Stimulated activated CD4-positive, alpha-beta T cell treated with anti-CD3 and anti-CD28 coated beads, TNF-alpha, amount 100 ng/mL, for 48 hours (primary cell): Measurements from ENCODE around the gene MSH5.

ENCODE experiments used
- DNase-seq, 3 donors: peaks; one replicate each; pipeline ENCODE4 v3.0.0-alpha.2; 2020; ENCODE audit warnings: low read depth in 3 of 3

Gene MSH5

GRCh38 chr6:31760790-31761189 lies 21.0 kb downstream of the MSH5 start:
- DNase-seq: no peak

GRCh38 chr6:31761343-31761742 lies 21.5 kb downstream of the MSH5 start:
- DNase-seq: no peak

DNA sequence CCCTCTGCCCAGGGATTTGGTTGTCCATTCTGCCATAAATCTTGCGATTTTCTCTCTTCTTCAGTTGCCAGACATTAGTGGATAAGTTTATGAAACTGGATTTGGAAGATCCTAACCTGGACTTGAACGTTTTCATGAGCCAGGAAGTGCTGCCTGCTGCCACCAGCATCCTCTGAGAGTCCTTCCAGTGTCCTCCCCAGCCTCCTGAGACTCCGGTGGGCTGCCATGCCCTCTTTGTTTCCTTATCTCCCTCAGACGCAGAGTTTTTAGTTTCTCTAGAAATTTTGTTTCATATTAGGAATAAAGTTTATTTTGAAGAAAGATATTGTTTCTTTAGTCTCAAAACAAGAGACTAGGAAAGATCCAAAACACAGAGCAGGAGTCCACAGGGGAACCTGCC lies 22.6 kb downstream of the MSH5 start, which contains the start of gene SAPCD1:
SAPCD1 (plus strand) TSS at position 301 of the 400 bp plus-strand sequence. CDS start 399 bp downstream, outside the sequence.
- no peak for DNase-seq

GRCh38 chr6:31762878-31763618 lies 23.2 kb downstream of the MSH5 start:
- DNase-seq: no peak

DNA sequence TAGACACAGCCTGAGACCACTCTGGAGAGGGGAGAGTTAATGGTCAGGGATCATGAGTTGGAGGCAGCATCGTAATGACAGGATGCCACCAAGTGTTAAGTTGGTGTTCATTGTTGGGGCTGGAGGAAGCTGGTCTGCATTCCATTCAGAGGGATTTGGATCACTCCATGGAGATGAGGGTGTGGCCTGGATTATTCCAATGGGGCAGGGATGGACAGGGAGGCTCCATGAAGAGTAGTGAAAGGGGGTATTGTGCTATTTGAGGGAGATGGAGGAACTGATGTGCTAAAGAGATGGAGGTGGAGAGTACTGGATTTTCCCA lies 23.8 kb downstream of the MSH5 start:
- DNase-seq: no peak

- no peak for DNase-seq
Observed at GRCh38 chr6:31764198-31764597, 24.4 kb downstream of the MSH5 start.

DNA sequence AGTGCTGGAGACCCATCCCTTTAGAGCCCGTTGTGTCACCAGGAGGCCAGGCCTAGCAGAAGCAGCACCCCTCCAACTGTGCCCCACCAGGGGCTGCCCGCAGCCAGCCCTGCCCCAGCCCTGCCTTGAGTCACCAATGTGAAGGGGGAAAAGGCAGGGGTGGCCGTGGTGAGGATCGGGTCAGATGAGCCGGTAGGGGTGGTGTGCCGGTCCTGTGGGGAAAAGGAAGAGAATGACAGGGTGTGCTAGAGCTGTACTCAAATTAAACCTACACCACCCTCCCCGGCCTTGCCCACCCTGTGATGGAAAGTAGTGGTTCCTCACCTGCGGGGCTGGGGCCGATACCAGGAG lies 25.7 kb downstream of the MSH5 start:
- DNase-seq: no peak

DNA sequence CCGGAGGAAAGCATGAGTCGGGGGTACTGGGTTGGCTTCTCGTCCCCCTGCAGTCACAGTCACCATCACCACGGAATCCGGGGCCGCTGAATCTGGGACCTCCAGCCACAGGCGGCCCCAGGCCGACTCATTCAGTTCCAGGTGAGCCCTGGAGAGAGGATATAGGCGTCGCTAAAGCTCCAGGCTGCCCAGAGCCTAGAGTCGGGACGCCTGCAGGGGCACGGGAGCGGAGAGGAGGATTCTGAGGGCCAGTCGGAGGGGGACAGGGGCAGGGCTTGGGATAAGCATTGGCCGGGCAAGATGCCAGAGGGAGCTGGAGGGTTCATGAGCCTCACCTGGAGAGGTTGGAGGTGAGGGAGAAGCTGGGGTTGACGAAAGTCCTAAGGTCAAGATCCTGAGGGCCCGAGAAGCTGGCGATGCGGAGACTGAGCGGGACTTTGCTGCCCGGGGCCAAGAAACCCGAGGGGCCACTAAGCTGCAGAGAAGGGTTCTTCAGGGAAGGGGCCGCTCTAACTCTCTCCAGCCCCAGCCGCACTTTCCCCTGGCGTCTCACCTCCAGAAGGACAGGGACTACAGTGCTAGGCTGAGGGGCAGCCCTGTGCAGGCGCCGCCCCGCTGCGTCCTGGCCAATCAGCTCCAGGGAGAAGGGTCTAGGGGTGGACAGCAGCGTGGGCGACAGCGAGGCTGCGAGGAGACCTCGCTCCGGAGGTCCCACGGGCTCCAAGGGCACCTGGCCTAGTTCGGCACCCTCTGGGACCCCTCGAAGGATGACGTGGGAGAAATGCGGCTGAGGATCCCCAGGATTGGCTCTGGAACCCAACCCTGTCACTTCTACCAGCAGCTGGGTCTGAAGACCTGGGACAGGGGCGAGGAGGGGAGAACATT lies 26.3 kb downstream of the MSH5 start:
- no peak for DNase-seq

DNA sequence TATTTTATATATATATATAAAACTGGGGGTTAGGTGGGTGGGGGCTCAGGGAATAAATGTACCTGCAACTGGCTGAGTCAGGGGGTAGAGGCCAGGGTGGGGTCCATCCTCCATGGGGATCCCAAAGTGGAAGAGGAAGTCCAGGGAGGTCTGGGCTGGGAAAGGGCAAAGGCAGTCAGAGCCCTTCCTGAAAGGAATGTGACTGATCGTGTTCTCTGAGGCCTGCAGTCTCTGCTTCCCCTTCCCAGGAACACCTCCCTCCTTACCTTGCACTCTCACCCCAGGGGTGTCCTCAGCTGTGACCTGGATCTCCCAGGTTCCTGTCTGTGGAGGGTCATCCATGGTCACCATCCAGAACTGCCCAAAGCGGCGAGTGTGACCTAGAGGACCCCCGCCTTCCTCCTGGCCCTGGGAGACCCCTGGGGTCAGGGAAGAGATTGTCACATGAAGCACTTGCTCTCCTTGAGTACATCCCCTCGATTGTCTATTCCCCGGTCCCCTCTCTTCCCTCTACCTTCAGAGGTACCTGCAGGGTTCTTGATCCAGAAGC lies 27.4 kb downstream of the MSH5 start:
- DNase-seq: no peak

DNA sequence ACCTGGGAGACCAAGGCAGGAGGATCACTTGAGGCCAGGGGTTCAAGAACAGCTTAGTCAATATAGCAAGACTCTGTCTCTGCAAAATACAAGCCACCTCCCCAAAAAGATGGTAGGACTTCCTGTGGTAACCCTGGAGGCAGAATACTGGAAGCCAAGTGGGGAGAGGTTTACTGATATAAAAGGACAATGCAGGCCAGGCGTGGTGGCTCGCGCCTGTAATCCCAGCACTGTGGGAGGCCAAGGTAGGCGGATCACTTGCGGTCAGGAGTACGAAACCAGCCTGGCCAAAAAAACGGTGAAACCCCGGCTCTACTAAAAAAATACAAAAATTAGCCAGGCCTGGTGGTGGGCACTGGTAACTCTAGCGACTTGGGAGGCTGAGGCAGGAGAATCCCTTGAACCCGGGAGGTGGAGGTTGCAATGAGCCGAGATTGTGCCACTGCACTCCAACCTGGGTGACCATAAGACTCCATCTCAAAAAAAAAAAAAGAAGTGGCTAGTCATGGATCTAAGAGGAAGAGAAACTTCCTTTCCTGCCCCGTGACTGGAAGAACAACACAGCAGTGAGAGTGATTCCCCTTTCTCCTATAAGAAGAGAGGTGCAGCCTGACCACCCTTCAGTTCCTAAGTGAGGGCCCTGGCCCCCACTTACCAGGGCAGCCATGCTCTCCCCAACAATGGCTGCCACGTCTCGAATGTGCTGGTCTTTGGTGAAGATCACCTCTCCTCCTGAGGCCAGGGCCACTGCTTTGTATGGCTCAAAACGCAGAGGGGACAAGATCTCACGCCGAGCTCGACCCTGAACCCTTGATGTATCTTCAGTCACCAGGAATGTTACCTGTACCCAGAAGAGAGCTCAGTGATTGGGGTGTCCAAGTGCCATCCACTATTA lies 28.8 kb downstream of the MSH5 start:
- DNase-seq: no peak

DNA sequence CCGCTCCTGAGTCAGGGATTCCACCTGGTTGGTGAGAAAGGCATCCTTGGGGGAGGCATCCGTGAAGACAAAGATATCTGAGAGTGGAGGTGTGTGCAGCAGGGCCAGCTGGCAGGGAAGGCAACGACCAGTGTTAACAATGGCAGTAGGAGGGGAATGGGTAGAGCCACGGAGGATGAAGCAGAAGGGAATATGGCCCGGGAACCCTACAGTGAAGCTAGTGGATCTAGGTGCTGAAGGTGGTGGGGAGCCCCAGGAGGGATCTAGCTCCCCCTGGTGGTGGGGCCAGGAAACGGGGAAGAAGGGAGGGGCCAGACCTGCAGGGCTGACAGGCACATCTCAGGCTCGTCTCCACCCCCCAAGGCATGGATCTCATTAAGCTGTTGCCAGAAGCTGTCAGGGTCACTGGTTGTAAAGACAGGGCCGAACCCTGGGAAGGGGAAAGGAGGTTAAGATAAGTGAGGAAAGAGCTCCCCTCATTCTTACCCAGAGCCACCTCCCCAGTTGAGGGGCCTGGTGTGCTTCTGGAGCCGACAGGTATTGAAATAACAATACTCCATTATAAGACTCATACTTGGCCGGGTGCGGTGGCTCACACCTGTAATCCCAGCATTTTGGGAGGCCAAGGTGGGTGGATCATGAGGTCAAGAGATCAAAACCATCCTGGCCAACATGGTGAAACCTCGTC lies 30.0 kb downstream of the MSH5 start:
- peak; percentile 73 to 80 (median 77) for DNase-seq

- no peak for DNase-seq
Observed at GRCh38 chr6:31770860-31771259, 31.1 kb downstream of the MSH5 start.

GRCh38 chr6:31771992-31772358 lies 32.2 kb downstream of the MSH5 start:
- no peak for DNase-seq

- DNase-seq: no peak
Observed at GRCh38 chr6:31775184-31775583, 35.4 kb downstream of the MSH5 start.

DNA sequence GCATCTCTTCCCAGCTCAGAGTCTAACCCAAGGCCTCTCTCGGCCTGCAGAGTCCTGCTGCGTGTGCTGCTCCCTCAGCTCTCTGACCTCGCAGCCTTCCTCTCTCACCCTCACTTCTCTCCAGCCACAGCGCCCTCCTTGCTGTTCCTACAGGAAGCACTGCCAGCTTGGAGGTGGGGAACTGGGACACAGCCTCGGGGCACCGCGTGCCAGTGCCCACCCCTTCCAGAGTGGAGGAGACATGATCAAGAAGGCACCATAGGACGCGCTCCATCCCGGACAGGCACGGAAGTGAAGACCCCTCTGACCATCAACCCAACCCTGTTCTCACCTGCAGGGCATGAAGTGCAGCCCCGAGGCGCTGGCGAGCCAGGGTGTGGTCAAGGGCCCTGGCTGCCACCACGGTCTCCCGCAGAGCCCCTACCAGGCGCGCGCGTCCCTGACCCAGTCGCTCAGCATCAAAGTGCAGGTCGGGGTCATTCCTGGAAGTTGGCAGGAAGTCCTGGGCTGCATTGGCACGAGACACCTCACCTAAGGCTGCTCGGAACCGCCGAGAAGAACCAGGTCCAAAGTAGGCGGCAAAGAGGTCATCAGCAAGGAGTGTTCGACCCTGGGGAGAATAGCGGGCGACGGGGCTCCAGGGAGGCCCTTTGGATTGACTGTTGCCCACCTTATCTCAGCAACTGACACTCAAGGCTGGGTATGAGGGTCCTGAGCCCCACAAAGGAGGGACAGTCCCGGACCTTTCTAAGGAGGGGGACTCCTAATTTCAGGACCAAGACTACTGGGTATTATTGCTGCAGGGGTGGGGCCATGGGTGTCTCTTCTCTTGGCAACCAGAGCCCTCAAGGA lies 36.1 kb downstream of the MSH5 start:
- DNase-seq: no peak

DNA sequence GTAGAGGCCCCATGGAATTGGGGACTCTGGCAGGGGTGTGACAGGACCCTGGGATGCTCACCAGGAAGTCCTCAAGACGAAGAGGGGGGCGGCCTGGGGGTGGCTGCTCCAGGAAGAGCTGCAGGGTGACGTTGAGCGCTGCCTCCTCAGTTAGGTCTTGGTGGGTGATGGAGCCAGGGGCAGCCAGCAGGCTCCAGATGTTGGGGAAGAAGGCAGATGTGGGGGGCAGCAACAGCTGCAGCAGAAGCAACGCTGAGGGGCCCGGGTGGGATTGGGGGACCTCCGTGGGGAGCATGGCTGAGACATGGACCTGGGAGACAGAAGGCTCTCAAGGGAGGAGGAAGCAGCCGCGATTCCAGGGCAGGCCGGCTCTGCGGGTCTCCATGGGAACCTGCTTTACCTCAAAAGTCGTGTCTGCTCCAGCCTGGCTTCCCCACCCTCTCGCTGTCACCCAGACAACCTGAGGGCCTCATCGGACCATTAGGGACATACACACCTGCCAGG lies 36.7 kb downstream of the MSH5 start:
- DNase-seq: no peak

DNA sequence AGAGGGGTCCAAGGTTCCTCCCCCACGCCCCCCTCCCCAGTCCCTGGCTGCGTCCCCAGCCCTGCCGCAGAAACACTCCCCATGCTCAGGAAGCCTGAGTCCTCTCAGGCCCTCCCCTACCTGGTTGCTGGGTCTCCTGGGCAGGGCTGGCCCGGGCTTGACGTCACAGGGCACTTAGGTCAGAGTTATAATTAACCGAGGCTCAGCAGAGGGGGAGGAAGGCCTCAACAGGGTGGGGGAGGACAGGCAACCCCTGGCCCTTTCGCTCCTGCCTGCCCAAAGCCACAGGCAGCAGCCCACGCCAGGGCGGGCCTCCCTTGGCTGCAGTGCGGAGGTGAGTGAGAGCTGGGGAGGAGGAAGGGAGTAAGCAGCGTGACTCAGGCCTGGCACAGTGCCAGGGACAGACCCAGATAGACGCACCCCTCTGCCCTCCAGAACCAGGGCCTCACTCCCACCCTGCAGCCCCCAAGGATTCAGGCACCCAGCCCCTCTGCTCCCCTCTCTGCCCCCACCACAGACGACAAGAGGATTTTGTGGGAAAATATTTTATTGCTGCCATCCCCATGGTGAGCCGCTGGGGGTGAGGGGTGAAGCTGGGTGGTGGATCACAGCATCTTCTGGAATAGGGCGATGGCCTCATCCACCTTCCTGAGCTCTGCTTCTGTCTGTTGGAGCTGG lies 37.3 kb downstream of the MSH5 start, which contains the start of gene VWA7:
VWA7 (minus strand) TSS at position 340 of the 678 bp plus-strand sequence. CDS start 549 bp downstream, outside the sequence.
- DNase-seq: peak; percentile 60 to 74 (median 71)

- no peak for DNase-seq
Observed at GRCh38 chr6:31777667-31778050, 37.9 kb downstream of the MSH5 start.

DNA sequence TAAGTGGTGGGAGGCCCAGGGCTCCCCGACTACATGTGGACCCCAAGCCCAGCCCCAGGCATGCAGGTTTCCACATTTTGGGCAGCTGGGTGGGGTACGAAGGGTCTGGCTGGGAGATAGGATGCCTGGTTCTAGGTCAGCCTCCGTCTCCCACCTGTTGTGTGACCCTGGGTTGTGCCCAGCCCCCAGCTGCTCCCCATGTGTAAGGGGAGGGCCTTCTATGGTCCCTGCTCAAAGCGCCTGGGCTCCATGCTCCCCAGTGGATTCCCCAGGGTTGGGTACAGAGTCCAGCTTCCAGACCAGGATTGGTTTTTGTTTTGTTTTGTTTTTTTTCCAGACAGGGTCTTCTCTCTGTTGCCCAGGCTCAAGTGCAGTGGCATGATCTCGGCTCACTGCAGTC lies 38.4 kb downstream of the MSH5 start:
- DNase-seq: no peak
